Kidney (tissue), 14 donors: Measurements from ENCODE around the gene PIK3AP1. TPM values are rescaled to one million over a fixed set of nuclear protein-coding genes. Genes with fewer than 3 reads are reported as not detected.
"Not testable (repeated sequence)": the region's sequence is repeated elsewhere in the genome, so short reads cannot be mapped to it uniquely, and the experiment has no call there.

Experiments
- DNase-seq, 5 donors: peaks; one replicate each; pipeline ENCODE4 v3.0.0-alpha.2; 2013 to 2020
- FAIRE-seq: peaks from 2 replicates; lab custom pipeline; 2012; peaks lifted over from hg19 to GRCh38; lab: Jason Lieb, UNC
- H3K27ac ChIP-seq, 2 donors: one replicate each; pipeline ENCODE4 v1.7.0; 2013; ENCODE audit warnings: low read depth in 2 of 2, low read length in 2 of 2, inconsistent platforms in 1 of 2
- H3K27me3 ChIP-seq: one replicate; pipeline ENCODE4 v1.7.1; 2013; ENCODE audit warnings: low read length, inconsistent platforms; ENCODE audit not compliant: control insufficient read depth, insufficient read depth
- H3K36me3 ChIP-seq, 3 donors: one replicate each; pipeline versions ENCODE4 v1.7.0 to v1.7.1; 2013; ENCODE audit warnings: low read length in 3 of 3, control low read depth in 1 of 3, inconsistent platforms in 1 of 3; ENCODE audit not compliant: insufficient read depth in 3 of 3, control insufficient read depth in 2 of 3
- H3K4me1 ChIP-seq, 3 donors: one replicate each; pipeline versions ENCODE4 v1.7.0 to v1.7.1; 2013; ENCODE audit warnings: low read length in 3 of 3, inconsistent platforms in 1 of 3, low read depth in 1 of 3; ENCODE audit not compliant: control insufficient read depth in 2 of 3, insufficient read depth in 2 of 3
- H3K4me3 ChIP-seq, 3 donors: one replicate each; pipeline versions ENCODE4 v1.7.0 to v1.8.1; 2013; ENCODE audit warnings: low read length in 3 of 3, control low read depth in 1 of 3, inconsistent platforms in 1 of 3
- H3K9ac ChIP-seq, 3 donors: one replicate each; pipeline versions ENCODE4 v1.7.0 to v1.7.1; 2013; ENCODE audit warnings: low read length in 3 of 3, control low read depth in 1 of 3, inconsistent platforms in 1 of 3
- H3K9me3 ChIP-seq, 3 donors: one replicate each; pipeline versions ENCODE4 v1.7.0 to v1.7.1; 2013; ENCODE audit warnings: low read length in 3 of 3, control low read depth in 1 of 3, inconsistent platforms in 1 of 3; ENCODE audit not compliant: control insufficient read depth in 2 of 3, insufficient read depth in 1 of 3
- intact Hi-C: fragments of 100-400 bp; cut with DNase I; formaldehyde crosslinking; loops from one replicate; pipeline ENCODE4 v1.11.1; 2022
- polyA plus RNA-seq: library from polyadenylated mRNA; stranded (reverse); fragments of 350-450 nt; fragmentation: Illumina TruSeq; extraction: RNeasy Lipid Tissue Mini Kit (QIAGEN cat#74804); gene quantifications from one replicate; pipeline ENCODE4 v1.2.3, GENCODE V29; 2014; ENCODE audit warnings: low read depth, low replicate concordance; ENCODE audit not compliant: insufficient read depth
- total RNA-seq: library from RNA; stranded (reverse); fragmentation: NEBNext Ultra II Directional; extraction: Animal tissue kit (Norgen Biotek cat#: 25700); gene quantifications from one replicate; pipeline ENCODE4 v1.2.1, GENCODE V29; 2021
- TF ChIP-seq, protein P1 (sequence below): IDR thresholded peaks from 3 replicates; pipeline ENCODE4 v1.5.1; 2012; ENCODE audit warnings: mild to moderate bottlenecking, moderate library complexity, borderline replicate concordance; ENCODE audit not compliant: insufficient read depth; ENCODE audit errors: extremely low read depth
- donor health status: control.
- donor health status: control.
- donor health status: control.
- donor health status: control.
- donor health status: control.
- donor health status: DM: yes; HTN: yes; CAD: no.
- donor health status: Normal renal cell carcinoma (clear cell type).

PIK3AP1 gene
- total and polyA plus RNA-seq, 2 donors from 2014 or later = 6.5 to 28.4 TPM

DNA sequence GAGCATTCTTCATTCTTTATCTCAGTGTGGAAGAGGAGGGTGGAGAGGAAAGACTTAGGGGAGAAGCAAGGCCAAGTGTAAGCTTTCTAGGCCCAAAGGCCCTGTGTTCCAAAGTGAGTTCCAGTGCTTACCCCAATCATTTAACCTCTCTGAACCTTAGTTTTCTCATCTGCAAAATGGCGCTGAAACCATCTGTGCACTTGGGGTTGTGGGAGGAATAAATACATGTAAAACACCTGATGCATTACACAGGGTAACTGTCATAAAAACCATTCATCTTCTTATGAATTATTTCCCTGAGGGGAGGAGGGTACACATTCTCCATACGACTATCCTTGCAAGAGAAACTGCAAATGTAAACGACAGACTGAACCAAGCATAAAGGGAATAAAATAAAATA, 19.0 kb downstream of the PIK3AP1 start:
- TF ChIP-seq, protein P1, sequence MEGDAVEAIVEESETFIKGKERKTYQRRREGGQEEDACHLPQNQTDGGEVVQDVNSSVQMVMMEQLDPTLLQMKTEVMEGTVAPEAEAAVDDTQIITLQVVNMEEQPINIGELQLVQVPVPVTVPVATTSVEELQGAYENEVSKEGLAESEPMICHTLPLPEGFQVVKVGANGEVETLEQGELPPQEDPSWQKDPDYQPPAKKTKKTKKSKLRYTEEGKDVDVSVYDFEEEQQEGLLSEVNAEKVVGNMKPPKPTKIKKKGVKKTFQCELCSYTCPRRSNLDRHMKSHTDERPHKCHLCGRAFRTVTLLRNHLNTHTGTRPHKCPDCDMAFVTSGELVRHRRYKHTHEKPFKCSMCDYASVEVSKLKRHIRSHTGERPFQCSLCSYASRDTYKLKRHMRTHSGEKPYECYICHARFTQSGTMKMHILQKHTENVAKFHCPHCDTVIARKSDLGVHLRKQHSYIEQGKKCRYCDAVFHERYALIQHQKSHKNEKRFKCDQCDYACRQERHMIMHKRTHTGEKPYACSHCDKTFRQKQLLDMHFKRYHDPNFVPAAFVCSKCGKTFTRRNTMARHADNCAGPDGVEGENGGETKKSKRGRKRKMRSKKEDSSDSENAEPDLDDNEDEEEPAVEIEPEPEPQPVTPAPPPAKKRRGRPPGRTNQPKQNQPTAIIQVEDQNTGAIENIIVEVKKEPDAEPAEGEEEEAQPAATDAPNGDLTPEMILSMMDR = no peak
- Histone ChIP-seq H3K9ac (no peak overlapping the region), H3K4me3 (no peak overlapping the region), H3K4me1 (no peaks in the 10 kb centered on the region), H3K9me3 (no peaks in the 10 kb centered on the region), H3K36me3 (no peaks in the 10 kb centered on the region), H3K27ac (no peak overlapping the region), H3K27me3 (no peaks in the 10 kb centered on the region)
- FAIRE-seq = no peak
- intact Hi-C loops = no loop called here
- DNase-seq = no peak

DNA sequence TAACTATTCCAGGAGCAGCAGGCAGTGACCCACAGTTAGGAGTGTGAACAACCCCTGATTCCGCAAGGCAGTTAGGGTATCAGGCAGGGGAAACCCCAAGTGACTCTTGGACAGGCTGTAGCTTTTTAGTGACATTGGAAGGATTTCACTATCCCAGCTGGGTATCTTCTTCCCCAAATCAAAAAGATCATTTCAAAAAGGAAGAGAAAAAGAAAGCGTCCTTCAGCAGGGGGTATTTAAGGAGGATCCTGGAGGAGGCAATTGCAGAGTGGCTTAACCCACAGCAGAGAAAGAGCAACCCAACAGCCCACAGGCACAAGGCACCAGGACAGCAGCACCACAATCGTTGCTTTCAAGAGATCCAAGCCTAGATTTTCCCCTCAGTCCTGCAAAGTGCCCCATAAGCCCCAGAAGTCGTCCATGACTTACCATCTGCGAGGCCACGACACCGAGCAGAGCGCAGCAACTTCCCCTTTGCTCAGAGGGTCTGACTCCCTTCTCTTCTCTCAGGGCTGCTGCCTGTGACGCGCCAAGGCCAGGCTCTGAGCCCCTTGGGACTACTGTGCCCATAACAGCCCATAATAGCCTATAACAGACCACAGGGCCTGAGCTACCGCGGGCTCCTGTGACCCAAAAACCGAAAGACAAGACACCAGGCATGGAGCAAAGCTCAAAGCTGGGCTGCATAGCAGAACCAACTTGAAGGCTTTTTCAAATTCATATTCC, 19.8 kb downstream of the PIK3AP1 start:
- TF ChIP-seq, protein P1 = no peak
- Histone ChIP-seq H3K4me3 (no peak overlapping the region), H3K9me3 (no peaks in the 10 kb centered on the region), H3K27me3 (no peaks in the 10 kb centered on the region), H3K9ac (no peak overlapping the region), H3K4me1 (no peaks in the 10 kb centered on the region), H3K27ac (no peak overlapping the region), H3K36me3 (no peaks in the 10 kb centered on the region)
- intact Hi-C loops = no loop called here
- DNase-seq (no peak), FAIRE-seq (no peak)

DNA sequence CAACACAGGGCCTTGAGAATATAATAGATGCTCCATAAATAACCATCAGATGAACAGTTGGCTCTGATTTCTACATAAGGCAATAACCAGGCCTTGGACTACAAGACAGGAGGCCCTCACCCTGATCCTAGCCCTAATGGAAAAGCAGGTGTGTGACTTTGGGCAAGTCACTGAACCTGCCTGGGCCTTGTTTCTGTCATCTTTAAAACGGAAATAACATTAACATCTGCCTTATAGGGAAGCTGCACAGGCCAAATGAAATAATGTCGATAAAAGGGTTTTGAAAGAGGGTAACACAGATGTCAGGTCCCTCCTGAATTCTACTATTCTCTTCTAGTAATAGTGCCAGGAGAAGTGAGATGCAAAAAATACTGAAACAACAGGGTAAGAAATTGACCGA, 20.7 kb downstream of the PIK3AP1 start:
- FAIRE-seq = no peak
- no peaks in the 10 kb centered on the region for H3K27me3 ChIP-seq
- TF ChIP-seq, protein P1 = no peak
- H3K36me3 ChIP-seq = no peaks in the 10 kb centered on the region
- H3K27ac ChIP-seq = no peak overlapping the region
- no peak overlapping the region for H3K9ac ChIP-seq
- H3K4me3 ChIP-seq = no peak overlapping the region
- intact Hi-C loops = no loop called here
- H3K4me1 ChIP-seq = no peaks in the 10 kb centered on the region
- no peak for DNase-seq
- H3K9me3 ChIP-seq = no peaks in the 10 kb centered on the region

DNA sequence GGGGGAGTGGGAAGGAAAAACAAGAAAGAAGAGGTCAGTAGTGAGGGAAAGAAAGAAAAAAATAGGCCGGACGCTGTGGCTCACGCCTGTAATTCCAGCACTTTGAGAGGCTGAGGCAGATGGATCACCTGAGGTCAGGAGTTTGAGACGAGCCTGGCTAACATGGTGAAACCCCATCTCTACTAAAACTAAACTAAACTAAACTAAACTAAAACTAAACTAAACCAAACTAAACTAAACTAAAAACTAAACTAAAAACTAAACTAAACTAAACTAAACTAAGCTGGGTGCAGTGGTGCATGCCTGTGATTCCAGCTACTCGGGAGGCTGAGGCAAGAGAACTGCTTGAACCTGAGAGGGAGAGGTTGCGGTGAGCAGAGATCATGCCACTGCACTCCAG, 22.0 kb downstream of the PIK3AP1 start:
- H3K4me1 ChIP-seq, intact Hi-C loops, H3K4me3 ChIP-seq, FAIRE-seq, H3K36me3 ChIP-seq, H3K27me3 ChIP-seq, H3K9me3 ChIP-seq, H3K27ac ChIP-seq, H3K9ac ChIP-seq, DNase-seq: not testable (repeated sequence)
